HepG2 (cell line): ENCODE data around the gene PLEKHN1. TPM values are rescaled to one million over a fixed set of nuclear protein-coding genes. Genes with fewer than 3 reads are reported as not detected.

Experiments
- CENPT ChIP-seq: sonication (generic); formaldehyde crosslinking; IDR thresholded peaks from 2 replicates; pipeline ENCODE4 v1.8.0; 2022; ENCODE audit warnings: low read depth, mild to moderate bottlenecking, moderate library complexity, missing genetic modification reagents
- E2F1 ChIP-seq: sonication (generic); formaldehyde crosslinking; IDR thresholded peaks from 2 replicates; pipeline ENCODE4 v1.5.0; 2020; ENCODE audit warnings: missing genetic modification reagents
- GABPA ChIP-seq, 2 experiments: IDR thresholded peaks; 2 replicates each; pipeline ENCODE4 v1.6.1; 2011 to 2016; ENCODE audit warnings: low read depth in 2 of 2, low read length in 1 of 2, missing biosample characterization in 1 of 2, missing genetic modification characterization in 1 of 2
- HIVEP1 ChIP-seq: sonication (generic); formaldehyde crosslinking; IDR thresholded peaks from 2 replicates; pipeline ENCODE4 v1.4.0; 2020; ENCODE audit warnings: mild to moderate bottlenecking, missing genetic modification reagents
- HNF4G ChIP-seq, 2 experiments: sonication (generic) in 1 of 2; formaldehyde crosslinking in 1 of 2; IDR thresholded peaks; 2 replicates each; pipeline versions ENCODE4 v1.4.0 to v1.6.1; 2011 to 2020; ENCODE audit warnings: borderline replicate concordance in 2 of 2, low read depth in 2 of 2, mild to moderate bottlenecking in 2 of 2, low read length in 1 of 2, missing genetic modification reagents in 1 of 2, moderate library complexity in 1 of 2
- KDM6A ChIP-seq: IDR thresholded peaks from 2 replicates; pipeline ENCODE4 v1.6.1; 2016; ENCODE audit warnings: low read depth
- MTA1 ChIP-seq: sonication (generic); formaldehyde crosslinking; IDR thresholded peaks from 2 replicates; pipeline ENCODE4 v1.4.0; 2020; ENCODE audit warnings: missing genetic modification reagents, mild to moderate bottlenecking, borderline replicate concordance
- NR2F6 ChIP-seq, 2 experiments: IDR thresholded peaks; 2 replicates each; pipeline ENCODE4 v1.6.1; 2016; ENCODE audit warnings: antibody characterized with exemption in 1 of 2, mild to moderate bottlenecking in 1 of 2
- RXRB ChIP-seq: IDR thresholded peaks from 2 replicates; pipeline ENCODE4 v1.6.1; 2016; ENCODE audit warnings: borderline replicate concordance, missing genetic modification reagents, missing compliant biosample characterization
- TCF7L2 ChIP-seq: IDR thresholded peaks from 2 replicates; pipeline ENCODE4 v1.6.1; 2011; ENCODE audit warnings: mild to moderate bottlenecking, low read depth, low read length, moderate library complexity
- UBTF ChIP-seq: sonication (generic); formaldehyde crosslinking; IDR thresholded peaks from 2 replicates; pipeline ENCODE4 v1.4.0; 2020; ENCODE audit warnings: mild to moderate bottlenecking, missing genetic modification reagents
- ZBTB33 ChIP-seq: sonication (generic); formaldehyde crosslinking; IDR thresholded peaks from 2 replicates; pipeline ENCODE4 v1.4.0; 2020; ENCODE audit warnings: missing genetic modification reagents
- ZFP91 ChIP-seq: sonication (generic); formaldehyde crosslinking; IDR thresholded peaks from 2 replicates; pipeline ENCODE4 v1.9.0; 2022; ENCODE audit warnings: missing genetic modification reagents, mild to moderate bottlenecking, borderline replicate concordance
- ZNF484 ChIP-seq: sonication (generic); formaldehyde crosslinking; IDR thresholded peaks from 2 replicates; pipeline ENCODE4 v1.5.1; 2020; ENCODE audit warnings: mild to moderate bottlenecking, low read depth, missing genetic modification reagents, borderline replicate concordance
- ZNF563 ChIP-seq: sonication (generic); formaldehyde crosslinking; IDR thresholded peaks from 2 replicates; pipeline ENCODE4 v1.8.0; 2022; ENCODE audit warnings: mild to moderate bottlenecking, moderate library complexity, missing genetic modification reagents
- ZNF691 ChIP-seq: sonication (generic); formaldehyde crosslinking; IDR thresholded peaks from 2 replicates; pipeline ENCODE4 v1.4.0; 2020; ENCODE audit warnings: missing genetic modification reagents, low read depth, mild to moderate bottlenecking, borderline replicate concordance
- polyA plus RNA-seq, 8 experiments: library from polyadenylated mRNA; depleted of rRNA in 3 of 8; stranded (reverse) in 7 of 8; unstranded in 1 of 8; fragments of >200 nt; fragmentation: Illumina TruSeq in 4 of 8; extraction: Trizol in 4 of 8; gene quantifications; 2 replicates each; pipeline versions ENCODE4 v1.2.1 to v1.2.3, GENCODE V29; 2011 to 2016; ENCODE audit warnings: low read depth in 4 of 8, missing spikeins in 1 of 8, mixed read lengths in 1 of 8; ENCODE audit not compliant: insufficient read depth in 1 of 8
- total RNA-seq, 5 experiments: library from RNA; depleted of rRNA; stranded (reverse); fragments of >200 nt; fragmentation: Illumina TruSeq; extraction: Trizol; gene quantifications; 2 replicates each; pipeline ENCODE4 v1.2.3, GENCODE V29; 2016; ENCODE audit warnings: low read depth in 1 of 5

PLEKHN1 gene
- total and polyA plus RNA-seq, 2 of the 13 experiments (the other 11 are each of a cell fraction or from before 2014, with no cell fraction given) = 0.42 to 0.58 TPM

DNA sequence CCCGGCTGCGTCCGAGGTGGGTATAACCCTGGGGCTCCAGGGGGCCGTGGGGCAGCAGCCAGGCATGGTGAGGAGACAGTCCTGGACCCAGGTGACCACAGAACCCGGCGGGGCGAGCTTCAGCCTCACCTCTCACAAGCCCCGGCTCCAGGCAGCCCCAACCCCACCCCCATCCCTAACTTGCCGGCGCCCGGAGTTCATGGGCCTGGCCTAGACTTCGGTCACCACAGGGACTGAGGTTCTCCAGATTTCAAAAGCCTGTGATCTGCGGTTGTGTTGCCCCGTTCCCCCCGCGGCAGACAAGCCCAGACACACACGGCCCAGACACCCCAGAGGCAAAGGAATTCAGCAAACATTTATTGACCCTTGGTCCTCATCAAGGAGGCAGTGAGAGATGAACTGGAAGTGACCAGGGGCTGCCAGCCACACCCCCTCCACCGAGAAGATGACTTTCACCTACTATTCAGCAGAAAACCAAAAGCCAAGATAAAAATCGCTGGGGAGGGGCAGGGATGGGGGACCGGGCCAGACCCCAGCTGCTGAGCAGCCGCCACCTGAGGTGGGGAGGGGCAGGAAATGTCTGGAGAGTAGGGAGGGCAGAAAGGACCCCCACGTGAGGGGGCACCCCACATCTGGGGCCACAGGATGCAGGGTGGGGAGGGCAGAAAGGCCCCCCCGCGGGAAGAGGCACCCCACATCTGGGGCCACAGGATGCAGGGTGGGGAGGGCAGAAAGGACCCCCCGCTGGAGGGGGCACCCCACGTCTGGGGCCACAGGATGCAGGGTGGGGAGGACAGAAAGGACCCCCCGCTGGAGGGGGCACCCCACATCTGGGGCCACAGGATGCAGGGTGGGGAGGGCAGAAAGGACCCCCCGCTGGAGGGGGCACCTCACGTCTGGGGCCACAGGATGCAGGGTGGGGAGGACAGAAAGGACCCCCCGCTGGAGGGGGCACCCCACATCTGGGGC is 29.7 kb downstream of the PLEKHN1 start (continued):
- TF ChIP-seq ZBTB33 (CRISPR knock-in tag) (no peak), HIVEP1 (CRISPR knock-in tag) (peak; percentile 63), ZFP91 (CRISPR knock-in tag) (no peak), E2F1 (CRISPR knock-in tag) (no peak), UBTF (peak; percentile 53; the same call in 1 of the 2 replicates), ZNF484 (CRISPR knock-in tag) (no peak), KDM6A (CRISPR knock-in tag) (no peak), ZNF563 (CRISPR knock-in tag) (no peak), RXRB (CRISPR knock-in tag) (peak; percentile 38; the same call in 1 of the 2 replicates), NR2F6 (IDR thresholded peaks at IDR 0.05) (0 out of 2 replicates have a peak, but pooled peaks have one; percentile 23), NR2F6 (CRISPR knock-in tag; IDR thresholded peaks at IDR 0.05) (no peak; the same call in 1 of the 2 replicates), ZNF691 (CRISPR knock-in tag) (no peak), HNF4G (IDR thresholded peaks at IDR 0.05; ENCODE audit: borderline replicate concordance, low read depth, low read length) (peak; percentile 78; the same call in 1 of the 2 replicates), HNF4G (CRISPR knock-in tag; IDR thresholded peaks at IDR 0.05; ENCODE audit: borderline replicate concordance, low read depth) (peak; percentile 43; the same call in 1 of the 2 replicates), CENPT (CRISPR knock-in tag) (no peak), MTA1 (CRISPR knock-in tag) (peak; percentile 39; the same call in 1 of the 2 replicates), TCF7L2 (no peak), GABPA (IDR thresholded peaks at IDR 0.05; ENCODE audit: low read depth, low read length) (no peak), GABPA (CRISPR knock-in tag; IDR thresholded peaks at IDR 0.05; ENCODE audit: low read depth) (no peak)
